Neural progenitor cell (in vitro differentiated cells): ENCODE data around the gene TMCO5A.

Experiments used
- CTCF ChIP-seq: fragments of 200-600 bp; sonication (generic); IDR thresholded peaks from 2 replicates; pipeline ENCODE4 v1.5.1; 2017; ENCODE audit warnings: antibody characterized with exemption, mild to moderate bottlenecking
- EZH2 ChIP-seq: fragments of 200-600 bp; sonication (generic); IDR thresholded peaks from 2 replicates; pipeline ENCODE4 v1.6.1; 2017; ENCODE audit warnings: antibody characterized with exemption, mild to moderate bottlenecking, moderate library complexity
- EZH2phosphoT487 ChIP-seq: fragments of 200-600 bp; sonication (generic); IDR thresholded peaks from 2 replicates; pipeline ENCODE4 v1.6.1; 2017; ENCODE audit warnings: antibody characterized with exemption

GRCh38 chr15:37929238-37929637, 5.2 kb upstream of the TMCO5A start:
- TF ChIP-seq CTCF: no peak
- TF ChIP-seq EZH2: no peak
- no peak for TF ChIP-seq EZH2phosphoT487
